Measurements from ENCODE around the gene SHROOM1.
"Not testable (repeated sequence)": the region's sequence is repeated elsewhere in the genome, so short reads cannot be mapped to it uniquely, and the experiment has no call there.

The SHROOM1 gene

GRCh38 chr5:132830436-132831094, at the start of gene SHROOM1:
TSS of gene SHROOM1 (minus strand) at chr5:132830647. CDS start at chr5:132826140, 4,507 bp downstream.
- no peak for DNase-seq

- DNase-seq, result no peak
Observed at GRCh38 chr5:132877938-132878337, 47.5 kb upstream of the SHROOM1 start.

- DNase-seq, result no peak
Observed at GRCh38 chr5:132877466-132877865, 47.0 kb upstream of the SHROOM1 start.

GRCh38 chr5:132876020-132876759, 45.7 kb upstream of the SHROOM1 start:
- no peak for DNase-seq

- no peak for DNase-seq
Observed at GRCh38 chr5:132873930-132874271, 43.5 kb upstream of the SHROOM1 start.

GRCh38 chr5:132873119-132873929, 42.9 kb upstream of the SHROOM1 start, which contains the start of gene LEAP2:
TSS of gene LEAP2 (plus strand) at chr5:132873668. CDS start at chr5:132873695, 27 bp downstream.
- no peak for DNase-seq

GRCh38 chr5:132872788-132873118, 42.3 kb upstream of the SHROOM1 start:
- no peak for DNase-seq

- no peak for DNase-seq
Observed at GRCh38 chr5:132871459-132872284, 41.2 kb upstream of the SHROOM1 start.

GRCh38 chr5:132870801-132871200, 40.4 kb upstream of the SHROOM1 start:
- no peak for DNase-seq

GRCh38 chr5:132868754-132869153, 38.3 kb upstream of the SHROOM1 start:
- DNase-seq, result no peak

GRCh38 chr5:132867046-132867451, 36.6 kb upstream of the SHROOM1 start:
- DNase-seq, result no peak

- peak; percentile 97 for DNase-seq
Observed at GRCh38 chr5:132866342-132867045, 36.0 kb upstream of the SHROOM1 start, which contains the start of the genes GDF9 and UQCRQ. TSS of gene GDF9 (minus strand) at chr5:132866469. CDS start at chr5:132864533, 1,936 bp downstream. TSS of gene UQCRQ (plus strand) at chr5:132866642. CDS start at chr5:132866882, 240 bp downstream.

- DNase-seq, result no peak
Observed at GRCh38 chr5:132865668-132866341, 35.4 kb upstream of the SHROOM1 start.

- no peak for DNase-seq
Observed at GRCh38 chr5:132860742-132861141, 30.3 kb upstream of the SHROOM1 start.

GRCh38 chr5:132859889-132860437, 29.5 kb upstream of the SHROOM1 start:
- DNase-seq, result no peak

GRCh38 chr5:132856011-132856410, 25.6 kb upstream of the SHROOM1 start:
- no peak for DNase-seq

- not testable (repeated sequence) for DNase-seq
Observed at GRCh38 chr5:132854992-132855391, 24.5 kb upstream of the SHROOM1 start.

- no peak for DNase-seq
Observed at GRCh38 chr5:132854301-132854700, 23.9 kb upstream of the SHROOM1 start.

GRCh38 chr5:132853790-132854189, 23.3 kb upstream of the SHROOM1 start:
- DNase-seq, result no peak

- no peak for DNase-seq
Observed at GRCh38 chr5:132853323-132853722, 22.9 kb upstream of the SHROOM1 start.

GRCh38 chr5:132850066-132850465, 19.6 kb upstream of the SHROOM1 start:
- no peak for DNase-seq

All from NCI-H446 treated with DMSO at 0.1 percent for 48 hours (cell line).